DMS114 treated with DMSO at 0.1 percent for 48 hours (cell line): ENCODE measurements around the gene ARHGDIA.
A peak's percentile ranks its signal among the peaks of the same experiment; 100 is the strongest.
"Not testable (repeated sequence)": the region's sequence is repeated elsewhere in the genome, so short reads cannot be mapped to it uniquely, and the experiment has no call there.

Experiments
- DNase-seq: peaks from one replicate; lab custom pipeline; 2025; ENCODE audit not compliant: unreplicated experiment; lab: John Stamatoyannopoulos, UW

The ARHGDIA gene

DNA sequence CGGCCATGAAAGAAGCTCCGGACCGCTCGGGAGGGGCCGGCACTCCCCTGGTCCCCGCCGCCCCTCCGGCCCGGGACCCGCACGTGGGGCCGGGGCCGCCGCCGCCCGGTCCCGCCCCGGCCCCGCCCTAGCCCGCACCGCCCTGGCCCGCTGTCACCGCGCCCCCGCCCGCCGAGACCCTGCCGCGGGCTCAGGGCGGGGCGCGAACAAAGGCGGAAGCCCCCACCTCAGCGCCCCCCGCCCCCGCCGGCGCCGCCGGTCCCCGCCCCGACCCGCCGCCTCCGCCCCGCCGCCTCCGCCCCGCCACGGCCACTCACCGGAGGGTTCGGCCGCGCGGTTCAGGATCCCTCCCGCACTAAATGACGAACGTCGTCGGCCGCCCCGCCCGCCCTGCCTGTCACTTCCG lies at the start of gene ARHGDIA:
TSS of gene ARHGDIA (minus strand) at position 357 of the 406 bp plus-strand sequence. CDS start 1,407 bp downstream, outside the sequence.
- DNase-seq: no peak

DNA sequence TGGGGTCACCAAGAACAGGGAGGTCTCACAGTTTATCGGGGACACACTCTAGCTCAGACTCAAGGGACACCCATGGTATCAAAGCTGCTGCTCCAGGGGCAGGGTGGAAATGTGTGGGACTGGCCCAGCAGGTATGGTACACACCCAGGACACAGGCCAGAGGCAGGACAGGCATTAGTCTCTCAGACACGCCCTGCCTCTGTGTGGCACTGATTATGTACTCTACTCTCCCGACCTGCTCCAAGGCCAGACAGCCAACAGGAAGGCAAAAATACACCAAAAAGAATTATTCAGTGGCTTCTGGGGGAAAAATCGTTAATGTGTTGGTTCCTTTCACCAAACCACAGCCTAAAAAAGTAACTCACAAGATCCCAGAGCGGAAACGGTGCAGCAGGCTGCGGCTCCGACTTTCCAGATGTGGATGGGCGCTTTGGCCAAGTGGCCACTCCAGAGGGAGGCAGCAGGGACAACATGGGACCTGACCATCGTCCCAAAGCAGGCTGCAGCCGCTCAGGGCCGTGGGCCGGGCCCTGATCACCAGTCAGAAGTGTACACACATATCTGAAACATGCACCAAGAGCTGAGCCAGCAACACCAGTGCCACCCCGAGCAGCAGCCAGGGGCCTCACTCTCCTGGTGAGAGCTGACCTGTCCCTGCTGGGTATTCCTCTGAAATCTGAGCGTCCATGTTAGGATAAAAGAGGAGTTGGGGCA lies 47.9 kb upstream of the ARHGDIA start:
- no peak for DNase-seq

DNA sequence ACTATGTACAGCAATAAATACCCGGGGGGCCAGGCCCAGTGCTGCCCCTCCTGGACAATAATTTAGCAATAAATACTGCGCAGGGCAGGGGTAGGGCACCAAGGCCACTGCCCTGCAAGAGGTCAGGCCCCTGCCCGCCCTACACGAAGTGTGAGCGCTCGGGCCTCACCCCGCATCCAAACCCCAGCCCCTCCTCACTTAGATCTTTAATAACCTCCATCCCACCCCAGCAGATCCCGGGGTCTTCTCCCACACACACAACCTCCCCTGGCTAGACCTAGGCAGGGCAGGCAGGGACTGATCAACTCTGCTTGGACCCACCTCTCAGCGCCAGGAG lies 47.2 kb upstream of the ARHGDIA start:
- DNase-seq: not testable (repeated sequence)

DNA sequence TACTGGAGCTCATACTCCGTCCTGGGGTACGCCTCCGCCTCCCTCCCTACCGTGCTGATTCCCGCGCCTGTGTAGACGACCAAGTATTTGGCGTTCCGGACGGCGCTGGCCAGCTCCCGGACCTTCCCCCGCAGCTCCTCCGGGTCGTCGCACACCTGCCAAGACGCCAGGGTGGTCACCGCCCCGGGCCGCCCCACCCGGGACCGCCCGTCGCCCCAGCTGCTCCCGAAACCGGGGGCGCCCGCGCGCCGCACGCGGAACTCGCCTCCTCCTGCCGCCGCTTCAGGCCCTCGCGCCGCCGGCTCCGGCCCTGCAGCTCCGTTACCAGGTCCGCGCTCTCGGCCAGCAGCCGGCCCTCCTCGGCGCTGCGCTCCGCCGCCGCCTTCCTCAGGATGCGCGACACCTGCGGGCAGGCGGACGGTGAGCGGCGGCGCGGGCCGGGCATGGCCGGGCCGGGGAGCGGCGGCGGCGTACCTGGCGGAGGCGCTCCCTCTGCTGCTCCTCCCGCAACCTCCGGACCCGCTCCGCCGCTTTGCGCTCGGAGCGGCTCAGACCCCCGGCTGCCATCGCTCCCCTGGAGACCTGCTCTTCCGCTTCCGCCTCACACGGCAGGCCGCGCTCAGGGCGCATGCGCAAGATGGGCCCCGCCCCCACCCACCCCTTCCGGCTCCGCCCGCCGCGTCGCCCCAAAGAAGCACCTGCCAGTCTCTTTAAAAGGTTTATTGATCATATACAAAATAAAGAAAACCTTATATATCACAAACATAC lies 46.6 kb upstream of the ARHGDIA start, which contains the start of gene SIRT7:
TSS of gene SIRT7 (minus strand) at position 612 of the 768 bp plus-strand sequence. CDS start at position 567, 45 bp downstream.
- DNase-seq: peak; percentile 51

GRCh38 chr17:81916234-81917001 lies 45.3 kb upstream of the ARHGDIA start:
- DNase-seq: no peak

GRCh38 chr17:81915331-81915730 lies 44.2 kb upstream of the ARHGDIA start:
- no peak for DNase-seq

DNA sequence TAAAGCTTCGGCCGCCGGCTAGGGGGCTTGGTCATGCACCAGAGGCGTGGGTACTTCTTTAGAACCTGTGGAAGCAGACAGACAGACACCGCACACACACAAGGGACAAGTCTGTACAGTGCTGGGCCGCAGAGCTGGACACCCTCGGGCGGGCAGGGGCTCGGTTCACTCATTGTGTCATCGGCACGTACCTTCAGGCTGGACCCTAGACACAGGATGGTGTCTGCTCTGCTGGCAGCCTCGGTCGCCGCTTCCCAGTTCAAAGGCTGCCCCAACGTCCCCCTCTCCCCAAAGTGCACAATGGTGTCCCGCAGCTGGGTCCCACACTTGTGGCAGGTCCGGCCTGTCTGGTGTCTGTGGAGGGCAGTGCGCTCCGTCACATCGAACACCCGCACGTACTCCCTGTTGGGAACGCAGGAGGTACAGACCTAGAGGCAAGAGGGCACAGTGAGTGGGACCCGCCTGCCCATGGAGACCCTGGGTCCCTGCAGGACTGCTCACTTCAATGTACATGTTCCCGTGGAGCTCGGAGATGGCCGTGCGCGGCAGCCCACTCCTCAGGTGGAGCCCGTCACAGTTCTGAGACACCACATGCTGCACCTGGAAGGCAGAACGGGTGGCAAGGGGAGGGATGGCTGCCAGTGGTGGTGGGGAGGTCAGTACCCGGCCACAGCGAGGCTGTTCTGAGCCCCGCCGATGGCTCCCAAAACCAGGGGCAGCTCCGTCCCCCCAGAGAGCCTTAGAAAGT lies 43.1 kb upstream of the ARHGDIA start:
- DNase-seq: no peak

DNA sequence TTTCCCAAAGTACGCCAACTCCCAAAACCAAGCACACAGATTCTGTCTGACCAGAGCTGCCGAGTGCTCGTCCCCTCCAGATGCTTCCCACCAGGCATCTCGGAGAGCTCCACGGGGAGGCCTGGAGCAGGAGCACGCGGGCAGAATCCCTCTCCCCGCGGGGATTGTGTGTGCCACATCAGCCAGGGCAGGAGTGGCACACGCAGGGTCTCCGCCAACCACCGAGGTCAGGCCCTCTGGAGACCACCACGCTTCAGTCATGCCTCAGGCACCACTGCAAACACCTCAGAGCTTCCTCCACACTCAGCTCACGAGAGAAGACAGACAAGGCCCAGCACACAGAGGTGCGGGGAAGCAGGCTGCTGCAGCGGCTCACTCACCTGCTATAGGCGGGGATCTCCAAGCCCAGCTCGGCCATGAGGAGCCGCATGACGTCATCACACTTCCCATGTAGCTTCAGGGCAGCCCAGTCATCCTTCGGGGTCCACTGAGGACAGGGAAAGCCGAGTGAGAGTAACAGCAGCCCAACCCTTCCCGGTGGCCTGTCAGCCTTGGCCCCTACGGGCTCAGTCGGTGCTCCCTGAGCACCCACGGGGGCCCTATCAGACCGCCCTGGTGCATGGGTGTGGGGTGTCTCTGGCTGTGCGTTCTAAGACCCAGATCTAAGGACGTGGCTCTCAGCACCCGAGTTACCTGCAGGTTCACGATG lies 42.4 kb upstream of the ARHGDIA start:
- no peak for DNase-seq

DNA sequence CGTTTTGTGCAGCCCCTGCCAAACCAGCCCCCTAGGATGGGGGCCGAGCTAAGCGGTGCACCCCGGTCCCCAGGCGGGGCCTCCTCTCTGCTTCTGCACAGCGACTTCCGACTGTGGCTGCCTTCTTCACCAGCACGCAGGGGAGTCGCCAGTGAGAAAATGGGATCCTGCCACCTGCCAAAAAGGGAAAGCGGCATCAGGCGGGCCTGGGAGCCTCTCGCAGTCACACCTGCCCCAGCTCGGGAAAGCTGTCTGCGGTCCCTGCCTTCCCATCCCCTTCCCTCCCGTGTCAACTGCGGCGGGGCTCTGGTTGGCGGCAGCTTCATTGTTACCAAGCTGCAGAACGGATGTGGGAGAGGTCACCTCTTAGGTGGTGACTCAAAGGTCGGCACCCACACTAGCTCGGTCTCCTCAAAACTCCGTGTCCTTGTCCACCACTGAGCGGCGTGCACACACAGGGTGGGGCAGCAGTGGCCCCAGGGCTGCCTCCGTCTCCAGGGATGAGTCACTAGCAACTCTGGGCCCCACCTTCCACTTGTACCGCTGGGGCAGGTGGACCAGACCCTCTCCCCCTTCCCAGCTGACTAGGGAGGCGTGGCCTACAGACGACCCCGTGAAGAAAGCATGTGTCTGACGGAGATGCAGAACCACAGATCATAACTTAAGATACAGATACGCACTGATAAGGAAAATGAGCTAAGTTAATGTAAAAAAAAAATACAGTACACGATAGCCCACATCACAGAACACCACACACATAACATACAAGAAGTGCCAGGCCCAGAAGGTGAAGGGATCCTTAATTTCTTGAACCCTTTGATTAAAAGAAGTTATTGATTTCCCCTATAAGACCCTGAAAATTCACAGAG lies 41.5 kb upstream of the ARHGDIA start:
- no peak for DNase-seq

GRCh38 chr17:81911969-81912368 lies 40.8 kb upstream of the ARHGDIA start:
- DNase-seq: no peak

DNA sequence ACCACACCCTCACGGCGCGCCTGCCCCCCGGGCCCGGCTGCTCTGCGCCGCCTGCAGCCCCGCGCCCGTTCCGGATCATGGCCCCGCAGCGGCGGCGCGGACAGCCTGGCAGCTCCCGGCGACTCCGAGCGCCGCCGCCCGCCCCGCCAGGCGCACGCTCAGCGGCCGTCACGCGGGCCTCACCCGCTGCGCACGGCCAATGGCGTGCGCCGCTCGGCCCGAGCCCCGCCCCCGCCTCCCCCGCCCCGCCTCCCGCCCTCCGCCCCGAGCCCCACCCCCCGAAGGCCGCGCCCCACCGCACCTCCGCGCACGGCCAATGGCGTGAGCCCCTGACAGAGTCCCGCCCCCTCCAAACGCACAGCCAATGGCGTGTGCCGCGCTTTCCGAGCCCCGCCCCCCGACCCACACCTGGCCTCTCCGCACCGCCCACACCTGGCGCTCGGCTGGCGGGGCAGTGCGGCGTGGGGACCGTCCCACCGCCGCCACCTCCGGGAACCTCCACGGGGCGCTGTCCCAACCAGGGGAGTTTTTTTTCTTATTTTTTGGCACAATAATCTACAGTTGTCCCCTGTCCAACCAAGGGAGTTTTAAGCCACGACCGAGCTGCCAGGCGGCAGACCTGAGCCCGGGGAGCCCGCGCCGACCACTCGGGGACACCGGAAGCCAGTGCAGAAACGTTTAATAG lies 40.3 kb upstream of the ARHGDIA start, which contains the start of gene PCYT2:
TSS of gene PCYT2 (minus strand) at position 123 of the 685 bp plus-strand sequence. CDS start at position 79, 44 bp downstream.
- peak; percentile 32 for DNase-seq

GRCh38 chr17:81910840-81911276 lies 39.7 kb upstream of the ARHGDIA start:
- DNase-seq: no peak

- no peak for DNase-seq
Measured at GRCh38 chr17:81909966-81910839, 39.1 kb upstream of the ARHGDIA start.

GRCh38 chr17:81909231-81909630 lies 38.1 kb upstream of the ARHGDIA start:
- DNase-seq: no peak

DNA sequence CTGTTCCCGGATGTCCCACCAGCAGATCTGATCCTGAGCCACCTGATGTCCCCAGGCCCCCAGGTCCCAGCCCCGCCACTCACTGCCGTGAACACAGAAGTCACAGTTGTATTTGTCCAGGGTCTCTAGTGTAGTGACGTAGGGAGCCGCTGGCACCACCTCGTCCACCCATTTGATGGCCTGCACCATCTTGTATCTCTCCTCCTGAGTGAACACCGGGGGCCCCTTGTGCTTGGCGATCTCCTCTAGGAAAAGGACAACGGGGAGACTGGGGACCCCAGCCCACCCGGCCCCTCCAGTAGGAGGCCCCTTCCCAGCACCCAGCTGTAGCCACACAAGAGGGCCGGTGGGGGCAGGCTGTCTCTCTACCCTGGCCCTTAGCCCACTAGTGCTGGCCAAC lies 37.7 kb upstream of the ARHGDIA start:
- DNase-seq: no peak

DNA sequence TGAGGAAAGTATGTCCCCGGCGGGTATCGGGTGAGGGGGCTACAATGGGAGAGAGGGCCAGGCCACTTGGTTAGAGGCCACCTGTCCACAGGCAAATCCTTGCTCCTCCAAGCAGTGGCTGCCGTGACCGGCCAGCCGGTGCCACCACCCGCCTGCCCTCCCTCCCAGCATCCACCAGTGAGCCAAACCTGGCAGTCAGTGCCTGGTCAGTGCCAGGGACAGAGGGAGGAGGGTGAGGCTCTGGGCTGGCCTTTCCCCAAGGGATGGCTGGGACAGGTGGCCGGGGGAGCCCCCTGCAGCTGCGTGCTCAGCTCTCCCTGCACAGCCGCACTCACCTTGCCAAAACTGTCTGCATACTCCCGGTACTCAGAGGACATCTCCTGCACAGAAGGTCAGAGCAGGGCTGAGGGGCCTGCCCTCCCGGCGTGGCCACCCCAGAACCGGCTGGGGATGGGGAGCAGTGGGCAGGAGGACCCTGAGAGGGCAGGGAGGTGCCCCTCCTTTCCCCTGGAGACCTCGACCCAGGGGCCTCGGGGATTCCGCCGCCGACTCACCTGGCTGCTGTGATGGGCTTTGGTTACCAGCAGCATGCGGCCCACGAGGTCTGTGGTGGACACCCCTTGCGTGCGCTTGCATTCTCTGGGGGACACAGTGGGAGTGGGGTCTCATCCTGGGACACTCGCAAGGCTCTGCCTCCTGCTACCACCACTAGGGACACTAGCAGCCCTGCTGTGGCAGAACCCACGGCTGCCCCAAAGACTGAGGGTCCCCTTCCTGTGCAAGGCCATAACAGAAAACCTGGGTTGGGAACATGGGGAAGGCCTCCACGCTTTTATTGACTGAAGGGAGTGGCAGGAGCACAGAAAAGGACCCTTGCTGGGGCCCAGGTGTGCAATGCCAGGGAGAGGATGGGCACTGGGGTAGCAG lies 36.3 kb upstream of the ARHGDIA start:
- DNase-seq: no peak
